Erythroblast (primary cell): ENCODE data around the gene PHEX.

ENCODE experiments used
- GATA1 ChIP-seq: IDR thresholded peaks from 2 replicates; pipeline ENCODE4 v1.6.1; 2011; ENCODE audit warnings: low read depth, mild to moderate bottlenecking, control low read depth, low read length, moderate library complexity
- POLR2A ChIP-seq: IDR thresholded peaks from 2 replicates; pipeline ENCODE4 v1.6.1; 2011; ENCODE audit warnings: mild to moderate bottlenecking, low read length

DNA sequence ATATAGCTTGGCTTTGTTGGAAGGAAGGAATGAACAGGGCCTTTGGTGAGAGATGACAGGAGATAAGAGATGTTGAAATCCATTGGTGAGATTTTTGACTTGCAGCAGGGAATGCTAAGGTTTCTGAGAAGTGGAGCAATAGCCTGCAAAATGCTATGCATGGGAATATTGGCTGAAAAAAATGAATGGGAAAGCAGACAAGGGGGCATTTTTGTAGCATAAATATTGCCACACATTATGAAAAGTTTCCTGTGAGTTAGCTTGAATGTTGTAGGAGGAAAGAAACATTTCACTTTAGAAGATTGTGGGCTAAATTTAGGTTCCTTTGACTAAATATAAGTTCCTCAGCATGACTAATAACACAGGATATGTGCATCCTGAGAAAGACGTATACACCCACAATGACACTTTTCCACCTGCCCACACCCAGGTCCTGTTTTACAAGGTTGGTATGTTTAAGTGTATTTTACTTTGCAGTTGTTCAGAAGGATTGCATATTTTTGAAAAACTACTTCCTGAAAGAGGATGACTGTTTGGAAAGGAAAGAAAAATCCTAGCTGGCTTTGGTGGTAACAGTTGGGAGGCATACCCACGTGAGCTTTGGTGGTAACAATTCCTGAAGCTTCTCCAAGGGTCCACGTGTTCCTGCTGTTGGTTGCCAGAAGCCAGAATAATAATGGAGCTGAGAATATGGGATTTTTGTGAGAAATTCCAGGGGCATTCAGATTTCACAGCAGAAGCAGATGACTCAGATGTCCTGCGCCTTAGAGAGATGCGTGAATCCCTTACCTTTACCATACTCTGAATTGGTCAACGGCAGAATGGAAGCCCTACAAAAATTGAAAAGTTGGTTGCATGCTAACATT is 28.5 kb downstream of the PHEX start:
- TF ChIP-seq POLR2A = no peak
- no peak for TF ChIP-seq GATA1
